Mucosa of stomach (tissue), 1 donor: ENCODE results near the gene SDF2L1.
"Not testable (repeated sequence)": the region's sequence is repeated elsewhere in the genome, so short reads cannot be mapped to it uniquely, and the experiment has no call there.

Source experiments
- H3K27me3 ChIP-seq: one replicate; pipeline ENCODE4 v1.7.0; 2013; ENCODE audit warnings: mild to moderate bottlenecking, low read length; ENCODE audit not compliant: control insufficient read depth, insufficient read depth
- H3K36me3 ChIP-seq: one replicate; pipeline ENCODE4 v1.7.0; 2013; ENCODE audit warnings: low read length; ENCODE audit not compliant: control insufficient read depth, insufficient read depth
- H3K4me1 ChIP-seq: one replicate; pipeline ENCODE4 v1.7.0; 2013; ENCODE audit warnings: mild to moderate bottlenecking, low read length; ENCODE audit not compliant: control insufficient read depth, insufficient read depth
- H3K4me3 ChIP-seq: one replicate; pipeline ENCODE4 v1.7.0; 2013; ENCODE audit warnings: low read length
- H3K9ac ChIP-seq: one replicate; pipeline ENCODE4 v1.7.0; 2013; ENCODE audit warnings: mild to moderate bottlenecking, low read length, moderate library complexity
- H3K9me3 ChIP-seq: one replicate; pipeline ENCODE4 v1.7.0; 2013; ENCODE audit warnings: mild to moderate bottlenecking, low read length, moderate library complexity; ENCODE audit not compliant: control insufficient read depth
- donor health status: Pancreatic carcinoma.

The SDF2L1 gene

GRCh38 chr22:21661991-21662390, 19.9 kb downstream of the SDF2L1 start:
- H3K4me1 ChIP-seq: peaks cover 7% of the 10 kb centered on the region
- no peak overlapping the region for H3K4me3 ChIP-seq
- peaks cover 10% of the 10 kb centered on the region for H3K27me3 ChIP-seq
- no peaks in the 10 kb centered on the region for H3K9me3 ChIP-seq
- H3K36me3 ChIP-seq: no peaks in the 10 kb centered on the region
- H3K9ac ChIP-seq: no peak overlapping the region

GRCh38 chr22:21663738-21664137, 21.6 kb downstream of the SDF2L1 start:
- no peaks in the 10 kb centered on the region for H3K36me3 ChIP-seq
- no peak overlapping the region for H3K9ac ChIP-seq
- no peaks in the 10 kb centered on the region for H3K9me3 ChIP-seq
- H3K27me3 ChIP-seq: peaks cover 4% of the 10 kb centered on the region
- peaks cover 5% of the 10 kb centered on the region for H3K4me1 ChIP-seq
- no peak overlapping the region for H3K4me3 ChIP-seq

- Histone ChIP-seq H3K9me3 (no peaks in the 10 kb centered on the region), H3K4me1 (peaks cover 5% of the 10 kb centered on the region), H3K9ac (peak overlapping the region; percentile 70), H3K36me3 (no peaks in the 10 kb centered on the region), H3K27me3 (peaks cover 4% of the 10 kb centered on the region), H3K4me3 (peak overlapping the region; percentile 85)
Measured at GRCh38 chr22:21665047-21665851, 23.1 kb downstream of the SDF2L1 start.

- H3K9ac ChIP-seq: peak overlapping the region; percentile 70
Measured at GRCh38 chr22:21666786-21667185, 24.7 kb downstream of the SDF2L1 start.

GRCh38 chr22:21669026-21669425, 26.9 kb downstream of the SDF2L1 start:
- no peak overlapping the region for H3K9ac ChIP-seq
- H3K9me3 ChIP-seq: no peaks in the 10 kb centered on the region
- H3K36me3 ChIP-seq: peaks cover 5% of the 10 kb centered on the region
- no peaks in the 10 kb centered on the region for H3K27me3 ChIP-seq
- H3K4me1 ChIP-seq: peaks cover 5% of the 10 kb centered on the region
- no peak overlapping the region for H3K4me3 ChIP-seq

More at GRCh38 chr22:21666786-21667185, 24.7 kb downstream of the SDF2L1 start:
- Histone ChIP-seq H3K9me3 (no peaks in the 10 kb centered on the region), H3K4me3 (peak overlapping the region; percentile 85), H3K4me1 (peaks cover 5% of the 10 kb centered on the region), H3K36me3 (peaks cover 5% of the 10 kb centered on the region), H3K27me3 (peaks cover 4% of the 10 kb centered on the region)

GRCh38 chr22:21672107-21672629, 30.1 kb downstream of the SDF2L1 start:
- Histone ChIP-seq H3K4me1 (no peaks in the 10 kb centered on the region), H3K9ac (no peak overlapping the region), H3K4me3 (no peak overlapping the region), H3K27me3 (no peaks in the 10 kb centered on the region), H3K9me3 (no peaks in the 10 kb centered on the region), H3K36me3 (peaks cover 5% of the 10 kb centered on the region)

- H3K4me3 ChIP-seq: no peak overlapping the region
- H3K9me3 ChIP-seq: no peaks in the 10 kb centered on the region
- no peaks in the 10 kb centered on the region for H3K27me3 ChIP-seq
- no peak overlapping the region for H3K9ac ChIP-seq
- no peaks in the 10 kb centered on the region for H3K4me1 ChIP-seq
- H3K36me3 ChIP-seq: peaks cover 5% of the 10 kb centered on the region
Measured at GRCh38 chr22:21673534-21674321, 31.6 kb downstream of the SDF2L1 start.

GRCh38 chr22:21674638-21675245, 32.6 kb downstream of the SDF2L1 start:
- Histone ChIP-seq H3K27me3 (no peaks in the 10 kb centered on the region), H3K4me3 (no peak overlapping the region), H3K36me3 (peaks cover 5% of the 10 kb centered on the region), H3K9ac (no peak overlapping the region), H3K9me3 (no peaks in the 10 kb centered on the region), H3K4me1 (no peaks in the 10 kb centered on the region)

- H3K27me3 ChIP-seq: no peaks in the 10 kb centered on the region
Measured at GRCh38 chr22:21677606-21678443, 35.7 kb downstream of the SDF2L1 start.

GRCh38 chr22:21678842-21679241, 36.7 kb downstream of the SDF2L1 start:
- H3K4me3 ChIP-seq, H3K9me3 ChIP-seq, H3K9ac ChIP-seq, H3K4me1 ChIP-seq, H3K27me3 ChIP-seq: not testable (repeated sequence)
- peaks cover 15% of the 10 kb centered on the region for H3K36me3 ChIP-seq

More at GRCh38 chr22:21677606-21678443, 35.7 kb downstream of the SDF2L1 start:
- Histone ChIP-seq H3K36me3 (peaks cover 14% of the 10 kb centered on the region), H3K4me3 (no peak overlapping the region), H3K9me3 (no peaks in the 10 kb centered on the region), H3K4me1 (no peaks in the 10 kb centered on the region), H3K9ac (no peak overlapping the region)

GRCh38 chr22:21679383-21679782, 37.3 kb downstream of the SDF2L1 start:
- Histone ChIP-seq H3K36me3 (peaks cover 15% of the 10 kb centered on the region), H3K27me3 (no peaks in the 10 kb centered on the region), H3K9me3 (no peaks in the 10 kb centered on the region), H3K4me1 (no peaks in the 10 kb centered on the region), H3K4me3 (no peak overlapping the region), H3K9ac (no peak overlapping the region)
